Cerebellar nuclear complex (tissue), 1 donor: ENCODE data around the gene PRRX2.

Source experiments
- DNase-seq, 2 experiments: peaks; one replicate each; lab custom pipeline; 2025; lab: John Stamatoyannopoulos, UW

The PRRX2 gene

GRCh38 chr9:129665389-129665775 is at the start of gene PRRX2:
PRRX2 (plus strand) TSS chr9:129665647; CDS start chr9:129665868, 221 bp downstream.
- DNase-seq, result no peak

- DNase-seq, result no peak
These were observed 48.3 kb upstream of the PRRX2 start for GRCh38 chr9:129617167-129617566.

- DNase-seq, result no peak
These were observed 45.4 kb upstream of the PRRX2 start for GRCh38 chr9:129619787-129620668.

GRCh38 chr9:129620669-129621295 is 44.7 kb upstream of the PRRX2 start, which contains the start of gene C9orf50:
C9orf50 (minus strand) TSS chr9:129621101; CDS start chr9:129620574, 527 bp downstream.
- no peak for DNase-seq

GRCh38 chr9:129623331-129623730 is 42.1 kb upstream of the PRRX2 start:
- DNase-seq, result no peak

GRCh38 chr9:129624168-129624759 is 41.2 kb upstream of the PRRX2 start:
- no peak for DNase-seq

- no peak for DNase-seq
These were observed 40.5 kb upstream of the PRRX2 start for GRCh38 chr9:129624947-129625346.

- peak in 1 of 2 experiments; percentile 79 for DNase-seq
These were observed 39.3 kb upstream of the PRRX2 start, which contains the start of gene NTMT1 for GRCh38 chr9:129626079-129626624. NTMT1 (plus strand) TSS chr9:129626163; CDS start chr9:129632704, 6,541 bp downstream.

GRCh38 chr9:129626625-129627284 is 38.7 kb upstream of the PRRX2 start:
- DNase-seq, result no peak

GRCh38 chr9:129627556-129628440 is 37.6 kb upstream of the PRRX2 start:
- DNase-seq, result no peak

GRCh38 chr9:129628709-129629108 is 36.7 kb upstream of the PRRX2 start:
- DNase-seq, result no peak

GRCh38 chr9:129629251-129629820 is 36.1 kb upstream of the PRRX2 start:
- no peak for DNase-seq

GRCh38 chr9:129630967-129631673 is 34.3 kb upstream of the PRRX2 start:
- peak in 1 of 2 experiments; percentile 36 for DNase-seq

- no peak for DNase-seq
These were observed 33.7 kb upstream of the PRRX2 start for GRCh38 chr9:129631674-129632129.

GRCh38 chr9:129632460-129632859 is 33.0 kb upstream of the PRRX2 start:
- no peak for DNase-seq

- DNase-seq, result no peak
These were observed 32.2 kb upstream of the PRRX2 start for GRCh38 chr9:129633207-129633606.

- DNase-seq, result no peak
These were observed 31.6 kb upstream of the PRRX2 start for GRCh38 chr9:129633848-129634247.

GRCh38 chr9:129635099-129636065 is 30.1 kb upstream of the PRRX2 start:
- no peak for DNase-seq
